Loucy (cell line): ENCODE results near the gene PLXDC1.

Experiments used
- H2AFZ ChIP-seq: fragments of 200-600 bp; sonication (generic); 2 replicates; pipeline ENCODE4 v1.6.0; 2016; ENCODE audit warnings: antibody characterized with exemption, mild to moderate bottlenecking, low read length, moderate library complexity
- H3F3A ChIP-seq: fragments of 200-600 bp; 2 replicates; pipeline ENCODE4 v1.6.0; 2016; ENCODE audit warnings: antibody characterized with exemption, low read depth, mild to moderate bottlenecking
- H3K27me3 ChIP-seq: fragments of 200-600 bp; sonication (generic); 2 replicates; pipeline ENCODE4 v1.6.1; 2014; ENCODE audit warnings: low read length, mild to moderate bottlenecking; ENCODE audit not compliant: insufficient read depth, poor library complexity, severe bottlenecking
- H3K36me3 ChIP-seq: fragments of 200-600 bp; sonication (generic); 2 replicates; pipeline ENCODE4 v1.6.1; 2016; ENCODE audit warnings: low read length; ENCODE audit not compliant: insufficient read depth
- H3K4me1 ChIP-seq: fragments of 200-600 bp; sonication (generic); 2 replicates; pipeline ENCODE4 v1.5.1; 2014; ENCODE audit warnings: low read length, mild to moderate bottlenecking; ENCODE audit not compliant: insufficient read depth, poor library complexity, severe bottlenecking
- H3K4me2 ChIP-seq: fragments of 200-600 bp; sonication (generic); 2 replicates; pipeline ENCODE4 v1.6.0; 2014; ENCODE audit warnings: antibody characterized with exemption, low read length, low read depth, mild to moderate bottlenecking; ENCODE audit not compliant: poor library complexity, severe bottlenecking
- H3K4me3 ChIP-seq: fragments of 200-600 bp; sonication (generic); 2 replicates; pipeline ENCODE4 v1.5.1; 2014; ENCODE audit warnings: low read length, mild to moderate bottlenecking, mixed read lengths; ENCODE audit not compliant: poor library complexity, severe bottlenecking
- H3K79me2 ChIP-seq: fragments of 200-600 bp; sonication (generic); 2 replicates; pipeline ENCODE4 v1.6.1; 2014; ENCODE audit warnings: low read length; ENCODE audit not compliant: insufficient read depth
- H3K9ac ChIP-seq: fragments of 200-600 bp; sonication (generic); 2 replicates; pipeline ENCODE4 v1.6.0; 2014; ENCODE audit warnings: mild to moderate bottlenecking, low read depth, low read length, moderate library complexity; ENCODE audit not compliant: poor library complexity, severe bottlenecking
- H3K9me2 ChIP-seq: fragments of 200-600 bp; sonication (generic); replicated peaks from 2 replicates; pipeline ENCODE4 v1.6.1; 2016; ENCODE audit warnings: low read depth, low read length, mixed read lengths
- H3K9me3 ChIP-seq: fragments of 200-600 bp; sonication (generic); 2 replicates; pipeline ENCODE4 v1.6.1; 2014; ENCODE audit warnings: mild to moderate bottlenecking, antibody characterized with exemption, low read length, low read depth; ENCODE audit not compliant: insufficient read depth
- H4K20me1 ChIP-seq: fragments of 200-600 bp; sonication (generic); 2 replicates; pipeline ENCODE4 v1.6.0; 2014; ENCODE audit warnings: antibody characterized with exemption, low read length, mild to moderate bottlenecking; ENCODE audit not compliant: insufficient read depth, poor library complexity, severe bottlenecking
- CTCF ChIP-seq: fragments of 200-600 bp; sonication (generic); conservative IDR thresholded peaks from 2 replicates; pipeline ENCODE4 v1.5.1; 2014; ENCODE audit warnings: mild to moderate bottlenecking, antibody characterized with exemption, low read length
- EZH2phosphoT487 ChIP-seq: fragments of 200-600 bp; IDR thresholded peaks from 2 replicates; pipeline ENCODE4 v1.6.1; 2018; ENCODE audit warnings: antibody characterized with exemption, mild to moderate bottlenecking, moderate library complexity, borderline replicate concordance

The PLXDC1 gene

GRCh38 chr17:39165178-39165840 is 13.9 kb upstream of the PLXDC1 start:
- TF ChIP-seq CTCF (no peak), EZH2phosphoT487 (no peak)
- Histone ChIP-seq H2AFZ (no peak overlapping the region), H3K9me2 (no peaks in the 10 kb centered on the region), H4K20me1 (no peaks in the 10 kb centered on the region), H3K4me2 (no peak overlapping the region), H3K4me1 (peaks cover 56% of the 10 kb centered on the region), H3K4me3 (no peak overlapping the region), H3K9me3 (no peaks in the 10 kb centered on the region), H3F3A (peaks cover 15% of the 10 kb centered on the region), H3K27me3 (no peaks in the 10 kb centered on the region), H3K9ac (peak overlapping the region; percentile 72), H3K79me2 (no peaks in the 10 kb centered on the region), H3K36me3 (no peaks in the 10 kb centered on the region)

GRCh38 chr17:39164675-39165143 is 13.3 kb upstream of the PLXDC1 start:
- Histone ChIP-seq H3K9ac (peak overlapping the region; percentile 42), H3K4me3 (no peak overlapping the region), H3K4me1 (peaks cover 50% of the 10 kb centered on the region)

GRCh38 chr17:39161962-39162361 is 10.5 kb upstream of the PLXDC1 start:
- no peaks in the 10 kb centered on the region for H3K9me2 ChIP-seq
- H3K79me2 ChIP-seq: no peaks in the 10 kb centered on the region
- peaks cover 28% of the 10 kb centered on the region for H3K4me1 ChIP-seq
- no peak overlapping the region for H3K4me3 ChIP-seq
- no peak overlapping the region for H2AFZ ChIP-seq
- peak overlapping the region; percentile 57 for H3K9ac ChIP-seq
- no peaks in the 10 kb centered on the region for H3K36me3 ChIP-seq
- no peaks in the 10 kb centered on the region for H4K20me1 ChIP-seq
- H3K9me3 ChIP-seq: no peaks in the 10 kb centered on the region
- H3K27me3 ChIP-seq: no peaks in the 10 kb centered on the region
- no peak for TF ChIP-seq EZH2phosphoT487
- TF ChIP-seq CTCF: no peak
- H3F3A ChIP-seq: peaks cover 5% of the 10 kb centered on the region; the same call in 1 of the 2 replicates
- no peak overlapping the region for H3K4me2 ChIP-seq

More at GRCh38 chr17:39164675-39165143, 13.3 kb upstream of the PLXDC1 start:
- no peaks in the 10 kb centered on the region for H3K36me3 ChIP-seq
- no peaks in the 10 kb centered on the region for H3K27me3 ChIP-seq
- peaks cover 12% of the 10 kb centered on the region for H3F3A ChIP-seq
- no peaks in the 10 kb centered on the region for H3K9me2 ChIP-seq
- no peak for TF ChIP-seq EZH2phosphoT487
- peak; percentile 84 for TF ChIP-seq CTCF
- H2AFZ ChIP-seq: no peak overlapping the region
- H3K9me3 ChIP-seq: no peaks in the 10 kb centered on the region
- no peak overlapping the region for H3K4me2 ChIP-seq
- no peaks in the 10 kb centered on the region for H3K79me2 ChIP-seq
- no peaks in the 10 kb centered on the region for H4K20me1 ChIP-seq
